GM12864 (cell line): ENCODE measurements around the gene ELF1.

Experiments used
- DNase-seq: peaks from one replicate; pipeline ENCODE4 v3.0.0-alpha.2; 2011; ENCODE audit warnings: low read depth
- H3K4me3 ChIP-seq: 2 replicates; pipeline ENCODE4 v1.5.1; 2011; ENCODE audit warnings: mild to moderate bottlenecking, low read depth, low read length, control low read depth
- CTCF ChIP-seq: IDR thresholded peaks from 2 replicates; pipeline ENCODE4 v1.5.1; 2011; ENCODE audit warnings: low read depth, mild to moderate bottlenecking, moderate library complexity, low read length, control low read depth, inconsistent platforms; ENCODE audit errors: missing control alignments

Gene ELF1

GRCh38 chr13:40974460-40975407, 44.4 kb downstream of the ELF1 start:
- DNase-seq: no peak
- peak; percentile 81 for TF ChIP-seq CTCF
- H3K4me3 ChIP-seq: no peak overlapping the region; the same call in 1 of the 2 replicates

GRCh38 chr13:40973409-40973808, 45.7 kb downstream of the ELF1 start:
- DNase-seq: no peak
- TF ChIP-seq CTCF: no peak
- no peak overlapping the region for H3K4me3 ChIP-seq

- no peak overlapping the region for H3K4me3 ChIP-seq
- no peak for DNase-seq
- no peak for TF ChIP-seq CTCF
Observed at GRCh38 chr13:40971321-40971720, 47.8 kb downstream of the ELF1 start.

GRCh38 chr13:40970803-40971202, 48.3 kb downstream of the ELF1 start:
- TF ChIP-seq CTCF: no peak
- no peak for DNase-seq
- H3K4me3 ChIP-seq: no peak overlapping the region; the same call in 1 of the 2 replicates

- TF ChIP-seq CTCF: no peak
- no peak for DNase-seq
- no peak overlapping the region for H3K4me3 ChIP-seq
Observed at GRCh38 chr13:40969169-40969901, 49.8 kb downstream of the ELF1 start.

GRCh38 chr13:40968416-40969000, 50.6 kb downstream of the ELF1 start:
- no peak for TF ChIP-seq CTCF
- H3K4me3 ChIP-seq: no peak overlapping the region
- no peak for DNase-seq
